H1 (cell line): Measurements from ENCODE around the gene NPHS2.

Experiments used
- EGR1 ChIP-seq: IDR thresholded peaks from 2 replicates; pipeline ENCODE4 v1.6.1; 2011; ENCODE audit warnings: low read depth, low read length, borderline replicate concordance
- EZH2 ChIP-seq: fragments of 200-600 bp; sonication (generic); IDR thresholded peaks from 2 replicates; pipeline ENCODE4 v1.7.1; 2012; ENCODE audit warnings: low read depth, mild to moderate bottlenecking, moderate library complexity, low read length, inconsistent platforms; ENCODE audit not compliant: severe bottlenecking
- JUND ChIP-seq: IDR thresholded peaks from 2 replicates; pipeline ENCODE4 v1.6.1; 2011; ENCODE audit warnings: mild to moderate bottlenecking, improper control_type of control experiment, low read length
- MAX ChIP-seq: IDR thresholded peaks from 2 replicates; pipeline ENCODE4 v1.6.1; 2012; ENCODE audit warnings: inconsistent platforms
- TCF12 ChIP-seq: IDR thresholded peaks from 2 replicates; pipeline ENCODE4 v1.6.1; 2011; ENCODE audit warnings: low read depth, mild to moderate bottlenecking, low read length

- TF ChIP-seq TCF12 (no peak), EGR1 (no peak), EZH2 (no peak), JUND (no peak), MAX (no peak)
Measured at GRCh38 chr1:179547021-179547535, 28.7 kb downstream of the NPHS2 start.
